GM08714 (cell line): ENCODE data around the gene MTERF4.

ENCODE experiments used
- H3K4me3 ChIP-seq: fragments of 200-500 bp; sonication (Bioruptor generic); 2 replicates; pipeline ENCODE4 v1.5.1; 2014; ENCODE audit warnings: mild to moderate bottlenecking, low read length, inconsistent platforms
- ZNF274 ChIP-seq: IDR thresholded peaks from 2 replicates; pipeline ENCODE4 v1.6.1; 2012; ENCODE audit warnings: mild to moderate bottlenecking, low read depth, low read length

The MTERF4 gene

DNA sequence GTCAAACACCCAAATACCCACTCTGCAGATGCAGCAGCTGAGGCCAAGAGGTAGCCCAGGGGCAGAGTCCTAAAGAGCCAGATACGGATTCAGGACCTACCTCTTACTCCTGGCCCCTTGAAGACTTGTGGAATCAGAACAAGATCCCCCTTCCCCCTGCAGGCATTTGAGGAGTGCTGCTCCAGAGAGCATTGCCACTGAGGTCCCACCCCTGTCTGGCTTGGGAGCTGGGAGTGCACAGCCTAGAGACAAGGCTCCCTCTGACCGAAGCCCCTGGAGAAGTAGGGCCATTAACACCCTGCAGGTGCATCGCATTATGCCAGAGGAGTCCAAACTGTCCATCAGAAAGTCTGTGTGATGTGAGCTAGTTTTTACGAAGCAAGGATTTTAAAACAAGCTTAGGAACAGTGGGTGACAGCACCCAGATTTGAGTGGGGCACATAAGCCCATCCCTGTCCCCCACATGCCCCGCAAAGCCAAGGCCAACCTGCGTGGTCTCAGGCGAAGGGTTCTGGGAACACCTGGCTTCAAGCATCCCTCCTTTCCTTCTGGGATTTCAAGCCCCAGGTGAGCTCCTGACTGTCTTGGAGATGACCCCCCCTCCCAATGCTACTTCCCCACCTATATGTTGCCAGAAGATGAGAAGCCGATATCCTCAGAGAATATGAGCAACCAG lies 48.4 kb downstream of the MTERF4 start:
- TF ChIP-seq ZNF274 = no peak
- no peak overlapping the region for H3K4me3 ChIP-seq

DNA sequence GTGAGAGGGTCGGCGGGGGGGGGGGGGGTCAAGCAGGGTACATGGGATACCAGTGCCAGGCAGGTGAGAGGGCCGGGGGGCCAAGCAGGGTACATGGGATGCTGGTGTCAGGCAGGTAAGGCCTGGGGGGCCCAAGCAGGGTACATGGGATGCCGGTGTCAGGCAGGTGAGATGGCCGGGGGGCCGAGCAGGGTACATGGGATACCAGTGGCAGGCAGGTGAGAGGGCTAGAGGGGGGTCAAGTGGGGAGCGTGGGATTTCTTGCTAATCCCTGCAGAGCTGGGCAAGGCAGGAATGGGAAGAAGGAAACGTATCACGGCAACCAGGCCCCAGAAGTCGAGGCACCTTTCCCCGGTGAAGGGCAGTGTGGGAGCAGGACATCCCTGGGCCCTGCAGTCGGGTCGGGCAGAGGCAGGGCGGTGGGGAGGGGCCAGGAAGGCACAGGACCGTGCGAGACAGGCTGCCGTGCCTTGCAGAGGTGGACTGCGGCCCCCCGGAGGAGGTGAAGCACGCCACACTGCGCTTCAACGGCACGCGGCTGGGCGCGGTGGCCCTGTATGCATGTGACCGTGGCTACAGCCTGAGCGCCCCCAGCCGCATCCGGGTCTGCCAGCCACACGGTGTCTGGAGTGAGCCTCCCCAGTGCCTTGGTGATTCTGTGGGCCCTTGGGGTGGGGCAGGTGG lies 49.3 kb downstream of the MTERF4 start:
- no peak overlapping the region for H3K4me3 ChIP-seq
- no peak for TF ChIP-seq ZNF274

DNA sequence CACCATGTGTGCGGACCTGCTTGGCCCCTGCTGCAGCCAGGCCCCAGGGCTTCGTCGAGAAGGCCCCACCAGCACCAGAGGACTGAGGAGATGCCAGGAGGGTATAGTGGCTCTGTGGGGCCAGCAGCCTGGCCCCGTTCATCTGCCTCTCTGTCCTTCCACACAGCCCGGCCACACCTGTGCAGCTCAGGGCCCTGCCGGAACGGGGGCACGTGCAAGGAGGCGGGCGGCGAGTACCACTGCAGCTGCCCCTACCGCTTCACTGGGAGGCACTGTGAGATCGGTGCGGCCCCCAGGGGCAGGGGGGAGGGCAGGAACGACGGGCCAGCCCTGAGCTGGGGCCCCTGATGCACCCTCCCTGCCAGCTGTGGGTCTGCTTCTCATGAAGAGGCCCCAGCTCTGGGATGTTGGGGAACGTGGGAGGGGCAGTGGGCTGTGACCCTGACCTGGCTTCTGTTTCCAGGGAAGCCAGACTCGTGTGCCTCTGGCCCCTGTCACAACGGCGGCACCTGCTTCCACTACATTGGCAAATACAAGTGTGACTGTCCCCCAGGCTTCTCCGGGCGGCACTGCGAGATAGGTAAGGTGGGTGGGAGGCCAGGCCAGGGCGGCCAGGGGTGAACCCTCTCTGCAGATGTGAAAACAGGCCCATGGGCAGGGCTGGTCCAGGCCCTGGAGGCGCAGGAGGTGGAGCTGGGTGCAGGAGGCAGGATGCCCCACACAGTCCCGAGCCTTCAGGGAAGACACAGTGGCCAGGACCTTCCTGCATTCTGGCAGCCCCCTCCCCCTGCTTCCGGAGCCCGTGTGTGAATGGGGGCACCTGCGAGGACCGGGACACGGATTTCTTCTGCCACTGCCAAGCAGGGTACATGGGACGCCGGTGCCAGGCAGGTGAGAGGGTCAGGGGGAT lies 50.3 kb downstream of the MTERF4 start:
- no peak overlapping the region for H3K4me3 ChIP-seq
- no peak for TF ChIP-seq ZNF274

DNA sequence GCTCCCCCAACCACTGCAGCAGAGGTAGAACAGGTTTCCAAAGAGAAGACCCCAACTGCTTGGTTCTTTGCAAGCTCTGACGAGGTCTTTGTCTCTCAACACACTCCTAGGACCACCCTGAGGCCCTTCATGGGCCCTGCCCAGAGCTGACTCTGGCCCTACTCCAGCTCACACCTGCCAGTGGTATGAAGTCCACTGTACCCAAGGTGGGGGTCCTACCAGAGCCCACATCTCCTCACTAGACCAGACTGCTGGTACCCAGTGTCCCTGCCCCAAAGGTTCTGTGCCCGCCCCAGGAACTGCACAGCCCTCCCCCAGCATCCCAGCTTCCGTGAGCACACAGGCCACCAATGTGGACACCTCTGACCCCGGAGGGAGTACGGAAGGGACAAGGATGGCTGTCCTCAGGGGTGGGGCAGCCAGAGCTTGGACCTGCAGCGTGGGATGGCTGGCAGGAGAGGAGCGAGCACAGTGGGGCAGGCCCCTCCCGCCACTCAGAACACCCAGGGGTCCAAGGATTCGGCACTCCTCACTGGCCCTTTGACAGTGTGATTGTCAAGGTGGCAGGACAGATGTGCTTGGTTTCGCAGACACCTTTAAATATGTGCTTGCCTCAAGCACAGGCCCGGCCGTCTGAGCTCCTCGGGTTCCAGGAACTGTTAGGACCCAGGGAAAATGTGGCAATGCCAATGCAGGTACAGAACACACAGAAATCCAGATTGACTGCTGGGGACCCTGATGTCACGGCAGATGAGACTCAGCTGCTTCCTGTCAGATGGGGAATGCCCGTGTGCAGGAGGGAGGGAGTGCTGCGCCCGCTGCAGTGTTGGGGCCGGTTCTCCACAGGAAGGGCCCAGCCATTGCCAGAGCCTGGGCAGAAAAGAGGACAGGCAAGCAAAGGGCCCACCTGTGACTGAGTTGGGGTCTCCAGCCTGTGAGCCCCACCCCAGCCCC lies 51.2 kb downstream of the MTERF4 start:
- no peak overlapping the region for H3K4me3 ChIP-seq
- no peak for TF ChIP-seq ZNF274

DNA sequence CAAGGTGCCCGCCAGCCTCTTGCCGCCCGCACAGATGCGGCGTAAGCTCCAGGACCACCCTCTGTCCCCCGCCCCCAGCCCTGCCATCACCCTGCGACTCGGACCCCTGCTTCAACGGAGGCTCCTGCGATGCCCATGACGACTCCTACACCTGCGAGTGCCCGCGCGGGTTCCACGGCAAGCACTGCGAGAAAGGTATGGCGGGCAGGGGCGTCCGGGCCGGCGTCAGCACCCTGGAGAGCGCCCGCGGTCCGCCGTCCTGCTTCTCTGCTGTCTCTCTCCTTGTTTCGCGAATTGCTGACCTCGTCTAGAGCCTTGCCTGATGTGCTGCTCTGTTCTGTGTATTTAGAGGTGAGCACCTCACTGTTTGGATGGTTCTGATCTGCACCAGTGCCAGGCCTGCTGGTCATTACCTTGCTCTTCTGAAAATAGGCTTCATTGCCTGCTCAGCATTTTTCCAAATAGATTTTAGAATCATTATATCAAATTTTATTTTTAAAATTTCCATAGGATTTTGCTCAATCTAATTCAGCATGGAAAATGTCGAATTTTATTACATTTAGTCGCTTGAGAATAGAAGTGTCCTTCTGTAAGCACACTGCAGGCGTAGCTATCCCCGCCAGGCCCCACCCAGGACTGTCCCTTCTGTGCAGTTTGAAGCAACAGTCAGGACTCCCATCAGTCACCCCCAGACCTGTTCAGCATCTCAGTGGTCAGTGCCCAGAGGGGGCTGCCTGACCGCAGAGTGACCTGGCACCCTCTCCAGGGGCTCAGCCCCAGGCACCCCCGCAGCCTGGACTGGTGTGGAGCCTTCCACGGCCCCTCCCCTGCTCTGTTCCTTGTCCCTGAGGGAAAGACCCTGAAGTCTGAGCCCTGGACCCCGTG lies 52.1 kb downstream of the MTERF4 start:
- no peak for TF ChIP-seq ZNF274

DNA sequence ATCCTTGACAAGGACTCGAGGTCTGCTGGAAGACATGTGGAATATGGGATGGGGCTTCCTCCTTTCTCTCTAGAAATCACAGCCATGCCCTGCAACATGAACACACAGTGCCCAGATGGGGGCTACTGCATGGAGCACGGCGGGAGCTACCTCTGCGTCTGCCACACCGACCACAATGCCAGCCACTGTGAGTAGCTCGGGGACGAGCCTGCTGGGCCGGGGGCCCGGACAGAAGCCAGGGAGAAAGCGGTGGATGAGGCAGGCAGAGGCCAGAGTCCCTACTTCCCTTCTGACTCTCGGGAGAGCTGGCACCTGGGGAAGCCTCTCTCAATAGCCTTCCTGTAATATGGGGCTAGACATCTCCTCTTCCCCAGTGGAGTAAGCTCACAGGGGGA lies 53.1 kb downstream of the MTERF4 start:
- no peak overlapping the region for H3K4me3 ChIP-seq
- TF ChIP-seq ZNF274 = no peak

More for the DNA sequence above, 52.1 kb downstream of the MTERF4 start:
- no peak overlapping the region for H3K4me3 ChIP-seq

DNA sequence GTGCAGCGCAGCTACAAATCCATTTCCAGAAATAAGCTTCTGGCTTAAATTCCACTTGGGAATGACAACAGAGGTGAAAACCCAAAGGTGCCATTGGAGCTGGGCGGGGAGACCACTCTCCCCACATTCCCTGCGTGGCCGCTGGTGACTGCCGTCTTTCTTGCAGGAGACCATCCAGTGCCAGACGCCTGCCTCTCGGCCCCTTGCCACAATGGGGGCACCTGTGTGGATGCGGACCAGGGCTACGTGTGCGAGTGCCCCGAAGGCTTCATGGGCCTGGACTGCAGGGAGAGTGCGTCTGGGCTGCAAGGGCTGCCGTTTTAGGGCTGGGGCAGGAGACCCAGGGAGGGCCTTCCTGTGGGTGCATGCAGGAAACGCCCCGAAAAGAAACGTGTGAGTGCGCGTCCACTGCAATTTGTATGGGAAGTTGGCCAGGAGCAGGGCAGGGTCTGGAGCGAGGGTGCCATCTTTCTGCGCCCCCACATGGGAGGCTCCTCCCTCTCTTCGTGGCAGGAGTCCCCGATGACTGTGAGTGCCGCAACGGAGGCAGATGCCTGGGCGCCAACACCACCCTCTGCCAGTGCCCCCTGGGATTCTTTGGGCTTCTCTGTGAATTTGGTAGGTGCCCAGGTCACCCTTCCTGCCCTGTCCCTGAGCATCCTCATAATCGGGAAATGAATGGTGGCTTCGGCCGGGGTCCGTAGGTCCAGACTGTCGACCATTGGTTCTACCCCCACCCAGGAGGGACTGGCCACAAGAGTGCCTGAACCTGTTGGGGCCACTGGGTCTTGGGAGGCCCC lies 53.7 kb downstream of the MTERF4 start:
- no peak overlapping the region for H3K4me3 ChIP-seq
- no peak for TF ChIP-seq ZNF274

DNA sequence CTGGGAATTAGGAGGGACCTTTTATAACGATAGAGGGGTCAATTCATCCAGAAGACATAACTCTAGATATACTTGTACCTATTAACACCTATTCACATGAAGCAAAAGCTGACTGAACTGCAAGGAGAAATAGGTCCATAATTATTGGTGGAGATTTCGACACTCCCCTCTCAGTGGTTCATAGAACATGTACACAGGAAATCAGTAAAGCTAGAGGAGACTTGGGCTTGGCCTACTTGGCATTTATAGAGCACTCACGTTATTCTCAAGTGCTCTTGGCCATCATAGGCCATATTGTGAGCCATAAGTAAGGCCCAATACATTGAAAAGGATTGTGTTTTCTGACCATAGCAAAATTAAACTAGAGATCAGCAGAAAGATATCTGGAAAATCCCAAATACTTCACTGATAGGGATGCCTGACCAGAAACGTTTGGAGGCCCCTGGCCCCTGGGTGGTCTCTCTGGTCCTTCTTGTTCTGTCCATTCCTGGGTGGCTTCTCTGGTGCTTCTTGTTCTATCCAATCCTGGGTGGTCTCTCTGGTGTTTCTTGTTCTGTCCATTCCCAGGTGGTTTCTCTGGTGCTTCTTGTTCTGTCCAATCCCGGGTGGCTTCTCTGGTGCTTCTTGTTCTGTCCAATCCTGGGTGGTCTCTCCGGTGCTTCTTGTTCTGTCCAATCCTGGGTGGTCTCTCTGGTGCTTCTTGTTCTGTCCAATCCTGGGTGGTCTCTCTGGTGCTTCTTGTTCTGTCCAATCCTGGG lies 54.7 kb downstream of the MTERF4 start:
- no peak overlapping the region for H3K4me3 ChIP-seq
- no peak for TF ChIP-seq ZNF274
